IPS-18c (cell line): ENCODE results near the gene AKAP13.

Source experiments
- H3K4me3 ChIP-seq: 2 replicates; pipeline ENCODE4 v1.7.0; 2013; ENCODE audit warnings: low read depth, mild to moderate bottlenecking, low read length, moderate library complexity; ENCODE audit not compliant: insufficient read depth
- H3K9me3 ChIP-seq: one replicate; pipeline ENCODE4 v1.6.1; 2013; ENCODE audit warnings: mild to moderate bottlenecking, low read length, moderate library complexity; ENCODE audit not compliant: control insufficient read depth, insufficient read depth

AKAP13 gene

GRCh38 chr15:85753261-85753660 is 372.9 kb downstream of the AKAP13 start:
- Histone ChIP-seq H3K9me3 (no peaks in the 10 kb centered on the region), H3K4me3 (no peak overlapping the region)

DNA sequence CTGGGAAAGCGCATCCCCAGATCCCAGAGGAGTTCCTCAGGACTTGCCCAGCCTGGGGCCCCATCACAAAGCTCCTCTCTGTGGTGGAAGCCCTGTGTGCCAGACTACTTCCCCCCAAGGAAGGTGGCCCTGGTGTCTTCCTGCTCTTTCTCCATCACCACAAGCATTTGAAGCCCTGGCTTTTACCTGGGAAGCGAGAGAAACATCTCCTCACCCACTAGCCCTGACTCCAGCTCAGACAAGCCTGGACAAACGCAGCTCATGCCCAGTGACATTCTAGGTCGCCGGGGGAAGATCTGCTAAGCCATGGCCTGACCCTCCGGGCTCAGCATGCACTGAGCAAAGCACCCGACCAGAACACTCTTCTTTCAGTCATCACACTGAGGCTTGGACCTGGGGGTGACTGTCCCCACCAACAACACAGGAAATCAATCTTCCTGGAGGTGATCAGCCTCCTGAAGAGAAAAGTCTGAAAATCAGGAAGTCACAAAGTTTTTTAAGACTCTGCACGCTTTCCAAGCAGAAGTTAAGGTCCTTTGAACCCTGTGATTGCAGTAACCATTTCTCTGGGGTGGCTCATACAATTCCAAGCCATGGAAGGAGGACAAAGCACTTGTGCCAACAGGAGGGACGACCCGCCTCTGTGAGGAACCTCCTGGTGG is 373.5 kb downstream of the AKAP13 start:
- Histone ChIP-seq H3K4me3 (no peak overlapping the region), H3K9me3 (no peaks in the 10 kb centered on the region)

- H3K4me3 ChIP-seq: no peak overlapping the region
- no peaks in the 10 kb centered on the region for H3K9me3 ChIP-seq
Observed at GRCh38 chr15:85754989-85755388, 374.6 kb downstream of the AKAP13 start.

GRCh38 chr15:85755471-85755870 is 375.1 kb downstream of the AKAP13 start:
- Histone ChIP-seq H3K4me3 (no peak overlapping the region), H3K9me3 (no peaks in the 10 kb centered on the region)

DNA sequence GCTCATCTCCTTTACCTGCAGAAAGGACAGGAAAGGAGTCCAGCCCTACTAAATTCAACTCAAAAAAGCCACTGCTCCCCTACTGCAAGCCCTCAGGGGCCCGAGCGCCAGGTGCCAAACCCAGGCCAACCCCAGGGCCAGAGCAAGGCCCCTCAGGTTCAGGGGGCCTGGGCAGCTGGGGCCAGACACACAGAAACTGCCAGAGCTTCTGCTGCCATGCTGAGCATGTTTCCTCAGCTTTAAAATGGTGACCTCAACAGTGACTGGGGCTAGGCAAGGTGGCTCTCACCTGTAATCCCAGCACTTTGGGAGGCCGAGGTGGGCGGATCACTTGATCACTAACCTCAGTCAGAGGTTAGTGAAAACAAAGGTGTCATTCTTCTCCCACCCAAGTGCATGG is 375.5 kb downstream of the AKAP13 start:
- Histone ChIP-seq H3K4me3 (no peak overlapping the region), H3K9me3 (no peaks in the 10 kb centered on the region)

DNA sequence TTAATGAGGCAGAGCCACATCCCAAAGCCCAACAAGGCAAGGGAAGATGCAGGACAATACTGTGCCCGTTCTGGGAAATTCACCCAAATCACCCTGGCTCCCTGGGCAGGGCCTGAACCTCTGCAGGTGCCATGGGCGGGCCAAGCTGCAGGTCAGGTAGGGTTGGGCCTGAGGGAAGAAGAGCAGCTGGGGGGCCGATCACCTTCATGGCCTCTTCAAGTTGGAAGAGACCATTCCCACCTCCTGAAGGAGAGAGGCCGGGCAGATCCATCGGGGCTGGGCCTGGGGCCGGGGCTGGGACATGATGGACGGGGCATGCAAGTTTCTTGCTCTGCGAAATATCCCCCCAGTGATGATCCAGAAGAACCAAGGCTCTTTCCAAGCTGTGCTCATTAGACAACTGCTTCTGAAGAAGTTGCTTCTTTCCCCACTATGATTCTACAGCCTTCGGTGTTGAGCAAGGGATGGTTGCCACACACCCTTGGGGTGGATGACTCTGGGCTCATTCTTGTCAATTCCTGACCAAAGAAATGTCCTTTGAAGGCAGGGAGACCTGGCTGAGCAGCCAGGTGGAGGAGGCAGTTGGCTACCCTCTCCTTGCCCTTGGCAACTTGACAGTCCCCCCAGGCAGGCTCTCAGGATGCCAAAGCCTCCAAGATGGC is 376.1 kb downstream of the AKAP13 start:
- H3K9me3 ChIP-seq: no peaks in the 10 kb centered on the region
- H3K4me3 ChIP-seq: no peak overlapping the region

DNA sequence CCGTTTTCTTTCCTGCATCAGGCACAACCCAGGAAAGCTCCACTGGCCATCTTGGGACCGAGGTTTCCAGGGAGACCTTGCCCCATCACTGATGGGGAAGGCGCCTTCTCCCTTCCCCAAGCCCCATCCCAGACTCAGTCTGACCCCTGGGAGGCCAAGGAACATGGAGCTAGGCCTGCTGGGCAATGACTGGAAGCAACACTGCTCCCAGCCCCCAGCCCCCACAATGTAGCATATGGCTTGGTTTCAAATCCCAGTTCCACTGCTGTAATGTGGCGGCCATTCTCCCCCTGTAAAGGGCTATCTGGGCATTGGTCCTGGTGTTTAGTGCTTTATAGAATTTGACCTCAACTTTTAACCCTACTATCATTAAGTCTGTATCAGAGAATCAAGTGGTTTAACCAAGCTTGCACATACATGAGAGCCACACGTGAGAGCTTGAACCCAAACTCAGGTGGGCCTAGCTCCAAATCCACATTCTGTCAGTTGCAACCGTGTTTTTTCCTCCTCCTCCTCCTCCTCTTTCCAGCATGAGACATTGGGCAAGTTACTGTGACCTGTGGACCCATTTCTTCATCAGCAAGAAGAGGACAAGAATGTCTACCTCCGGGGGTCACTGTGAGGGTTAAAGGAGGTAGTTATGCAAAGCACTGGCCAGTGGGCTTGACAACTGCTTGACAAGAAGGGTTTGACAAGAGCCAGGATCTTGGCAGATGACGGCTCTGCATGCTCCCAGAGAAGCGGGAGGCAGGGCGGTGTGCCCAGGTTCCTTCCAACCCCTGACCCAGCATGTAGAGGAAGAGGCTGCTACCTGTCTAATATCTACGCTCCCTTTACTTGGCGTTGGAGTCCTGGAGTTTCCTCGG is 376.9 kb downstream of the AKAP13 start:
- H3K9me3 ChIP-seq: no peaks in the 10 kb centered on the region
- no peak overlapping the region for H3K4me3 ChIP-seq

- H3K9me3 ChIP-seq: no peaks in the 10 kb centered on the region
Observed at GRCh38 chr15:85757939-85758654, 377.7 kb downstream of the AKAP13 start.

GRCh38 chr15:85758655-85758978 is 378.2 kb downstream of the AKAP13 start:
- no peak overlapping the region for H3K4me3 ChIP-seq

More at GRCh38 chr15:85757939-85758654, 377.7 kb downstream of the AKAP13 start:
- no peak overlapping the region for H3K4me3 ChIP-seq

DNA sequence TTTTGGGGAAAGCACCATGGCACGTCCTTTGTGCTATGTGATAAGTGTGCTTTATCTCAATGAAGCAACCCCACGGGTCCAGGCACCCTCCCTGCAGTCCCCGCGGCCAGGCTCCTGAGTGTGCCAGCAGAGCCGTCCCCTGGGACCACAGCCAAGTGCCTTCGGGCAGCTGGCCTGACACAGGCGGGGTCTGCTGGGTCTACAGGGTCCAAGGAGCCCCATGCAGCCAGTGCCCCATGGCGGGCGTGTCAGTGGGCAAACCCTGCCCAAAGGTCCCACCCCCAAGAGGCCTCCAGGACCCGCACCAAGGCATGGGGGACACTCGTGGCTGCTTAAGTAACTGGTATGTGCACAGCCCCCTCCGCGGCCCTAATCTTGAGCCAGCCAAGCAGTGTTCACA is 379.0 kb downstream of the AKAP13 start:
- Histone ChIP-seq H3K9me3 (no peaks in the 10 kb centered on the region), H3K4me3 (no peak overlapping the region)

More at GRCh38 chr15:85758655-85758978, 378.2 kb downstream of the AKAP13 start:
- H3K9me3 ChIP-seq: no peaks in the 10 kb centered on the region

GRCh38 chr15:85760049-85760448 is 379.6 kb downstream of the AKAP13 start:
- no peaks in the 10 kb centered on the region for H3K9me3 ChIP-seq
- no peak overlapping the region for H3K4me3 ChIP-seq

DNA sequence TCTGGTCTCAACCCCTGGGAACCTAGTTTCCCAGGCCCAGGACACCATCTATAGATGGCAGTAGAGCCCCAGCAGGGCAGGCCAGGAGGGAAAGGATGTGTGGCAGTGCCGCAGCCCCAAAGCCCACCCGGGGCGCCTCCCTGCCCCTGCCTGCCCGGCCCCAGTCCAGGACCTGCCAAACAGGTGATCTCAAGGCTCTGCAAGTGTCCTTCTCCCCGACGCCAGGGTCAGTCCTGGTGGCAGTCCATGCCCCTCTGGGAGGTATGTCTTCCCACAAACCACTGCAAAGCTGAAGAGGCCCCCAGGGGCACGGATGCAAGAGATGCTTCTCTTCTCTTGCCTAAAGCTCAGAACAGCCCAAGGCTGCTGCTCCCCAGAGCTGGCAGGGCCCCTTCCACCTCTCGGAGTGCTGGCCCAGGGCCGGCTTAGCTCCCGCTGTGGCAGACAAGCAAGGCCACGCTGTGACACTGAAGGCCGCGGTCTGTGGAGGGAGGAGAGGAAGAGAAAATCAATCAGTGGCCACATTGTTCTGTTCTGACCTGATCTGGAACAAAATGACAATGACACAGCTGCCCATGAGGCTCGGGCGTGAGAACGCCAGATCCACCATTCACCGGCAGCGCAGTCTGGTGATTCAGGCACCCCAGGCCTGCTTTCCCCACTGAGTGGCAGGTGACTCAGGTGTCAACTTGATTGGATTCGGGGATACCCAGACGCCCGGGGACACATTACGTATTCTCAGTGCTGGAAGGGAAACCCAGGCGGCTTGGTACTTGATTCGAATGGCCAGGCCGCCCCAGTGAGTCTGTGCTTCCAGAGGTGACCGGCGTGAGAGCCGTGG is 380.3 kb downstream of the AKAP13 start:
- Histone ChIP-seq H3K4me3 (no peak overlapping the region), H3K9me3 (no peaks in the 10 kb centered on the region)

GRCh38 chr15:85761635-85762034 is 381.2 kb downstream of the AKAP13 start:
- no peak overlapping the region for H3K4me3 ChIP-seq
- no peaks in the 10 kb centered on the region for H3K9me3 ChIP-seq

GRCh38 chr15:85762039-85762755 is 381.8 kb downstream of the AKAP13 start:
- H3K4me3 ChIP-seq: no peak overlapping the region
- no peaks in the 10 kb centered on the region for H3K9me3 ChIP-seq

DNA sequence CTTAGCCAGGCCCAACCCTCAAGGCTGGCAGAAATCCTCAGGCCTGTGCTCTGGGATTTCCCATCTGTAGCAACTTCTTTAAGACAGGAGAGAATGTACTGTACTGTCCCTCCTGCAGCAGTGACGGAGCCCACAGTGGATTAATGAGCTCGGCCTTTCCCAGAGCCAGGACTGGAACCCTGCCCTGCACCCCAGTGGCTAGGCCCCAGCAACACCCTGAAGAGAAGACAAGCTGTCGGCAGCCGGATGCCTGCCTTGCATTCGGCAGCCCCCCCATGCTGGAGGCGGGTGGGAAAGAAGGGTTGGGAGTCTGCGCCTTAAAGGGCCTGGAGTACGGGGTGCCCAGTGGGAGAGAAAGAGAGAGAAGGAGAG is 382.3 kb downstream of the AKAP13 start:
- no peak overlapping the region for H3K4me3 ChIP-seq

DNA sequence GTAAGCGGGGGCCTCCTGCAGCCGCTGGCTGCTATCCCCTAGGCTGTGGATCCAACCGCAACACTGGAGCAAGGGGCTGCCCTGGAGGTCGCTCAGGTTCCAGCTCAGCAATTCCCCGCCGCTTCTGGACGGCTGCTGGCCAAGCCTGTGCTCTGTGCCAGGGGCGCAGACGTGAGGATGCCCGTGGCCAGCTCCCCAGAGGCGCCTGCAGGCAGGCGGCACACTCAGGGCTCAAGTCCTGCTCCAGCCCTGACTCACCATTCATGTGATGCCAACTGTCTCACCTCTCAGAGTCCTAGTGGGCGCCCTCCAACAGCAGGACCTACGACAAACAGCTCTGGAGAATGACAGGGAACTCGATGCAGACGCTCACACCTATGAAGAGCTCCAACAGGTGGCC is 382.8 kb downstream of the AKAP13 start:
- Histone ChIP-seq H3K9me3 (no peaks in the 10 kb centered on the region), H3K4me3 (no peak overlapping the region)

More for the DNA sequence above, 382.3 kb downstream of the AKAP13 start:
- no peaks in the 10 kb centered on the region for H3K9me3 ChIP-seq
